OCI-LY7 (cell line): ENCODE measurements around the gene LBR. TPM values are rescaled to one million over a fixed set of nuclear protein-coding genes. Genes with fewer than 3 reads are reported as not detected.

Experiments
- BruUV-seq: library from RNA; stranded (reverse); fragments of 400-500 nt; replicated peaks from 2 replicates; lab custom pipeline; 2021; lab: Mats Ljungman, UMichigan
- CTCF ChIA-PET: fragments of 300-600 bp; sonication (Branson Sonifier 250); formaldehyde crosslinking; loops from one replicate; lab custom pipeline; 2022; ENCODE audit warnings: antibody characterized with exemption; ENCODE audit not compliant: unreplicated experiment; lab: Charles Lee
- POLR2A ChIA-PET: fragments of 300-600 bp; sonication (Branson Sonifier 250); formaldehyde crosslinking; loops from one replicate; lab custom pipeline; 2022; ENCODE audit warnings: antibody characterized with exemption; lab: Charles Lee
- DNase-seq: peaks from one replicate; pipeline ENCODE4 v3.0.0-alpha.2; 2015; ENCODE audit warnings: low spot score
- H2AFZ ChIP-seq: fragments of 200-600 bp; sonication (generic), shearing (Covaris generic); 2 replicates; pipeline ENCODE4 v1.6.1; 2014; ENCODE audit warnings: mild to moderate bottlenecking, antibody characterized with exemption, low read length, moderate library complexity
- H3K27ac ChIP-seq: fragments of 200-600 bp; sonication (generic); 2 replicates; pipeline ENCODE4 v1.5.1; 2014; ENCODE audit warnings: mixed run types, low read depth, mild to moderate bottlenecking, moderate library complexity, low read length, inconsistent platforms; ENCODE audit not compliant: poor library complexity, severe bottlenecking
- H3K36me3 ChIP-seq: fragments of 200-600 bp; sonication (generic); 2 replicates; pipeline ENCODE4 v1.6.1; 2014; ENCODE audit warnings: mild to moderate bottlenecking, antibody characterized with exemption, low read length, moderate library complexity, mixed read lengths; ENCODE audit not compliant: insufficient read depth
- H3K4me1 ChIP-seq: fragments of 200-600 bp; sonication (generic); 2 replicates; pipeline ENCODE4 v1.5.1; 2014; ENCODE audit warnings: mild to moderate bottlenecking, low read length; ENCODE audit not compliant: insufficient read depth, poor library complexity, severe bottlenecking
- H3K4me2 ChIP-seq: fragments of 200-600 bp; sonication (generic); 2 replicates; pipeline ENCODE4 v1.6.1; 2014; ENCODE audit warnings: mild to moderate bottlenecking, low read length
- H3K4me3 ChIP-seq: fragments of 200-600 bp; sonication (generic); 2 replicates; pipeline ENCODE4 v1.5.1; 2014; ENCODE audit warnings: mild to moderate bottlenecking, low read depth, low read length; ENCODE audit not compliant: poor library complexity, severe bottlenecking
- H3K79me2 ChIP-seq: fragments of 200-600 bp; sonication (generic); 2 replicates; pipeline ENCODE4 v1.6.1; 2016; ENCODE audit warnings: low read depth, mild to moderate bottlenecking, low read length, moderate library complexity, mixed read lengths; ENCODE audit not compliant: insufficient read depth
- H3K9me2 ChIP-seq: fragments of 200-600 bp; sonication (generic); 2 replicates; pipeline ENCODE4 v1.6.1; 2016; ENCODE audit warnings: mild to moderate bottlenecking, low read length, mixed read lengths; ENCODE audit not compliant: insufficient read depth
- H3K9me3 ChIP-seq: fragments of 200-600 bp; sonication (generic); 2 replicates; pipeline ENCODE4 v1.6.1; 2014; ENCODE audit warnings: mild to moderate bottlenecking, mixed run types, low read length, mixed read lengths
- H4K20me1 ChIP-seq: fragments of 200-600 bp; sonication (generic); 2 replicates; pipeline ENCODE4 v1.6.1; 2014; ENCODE audit warnings: mild to moderate bottlenecking, antibody characterized with exemption, low read length, moderate library complexity, mixed read lengths; ENCODE audit not compliant: insufficient read depth
- EZH2phosphoT487 ChIP-seq: fragments of 200-600 bp; sonication (generic); IDR thresholded peaks from 2 replicates; pipeline ENCODE4 v1.6.1; 2018; ENCODE audit warnings: low read depth, borderline replicate concordance, mild to moderate bottlenecking, mixed run types, antibody characterized with exemption, low read length, moderate library complexity, mixed read lengths
- intact Hi-C: fragments of 100-400 bp; cut with micrococcal nuclease; formaldehyde crosslinking; loops from one replicate; pipeline ENCODE4 v1.10.0; 2022; ENCODE audit not compliant: unreplicated experiment
- total RNA-seq, 2 experiments: library from RNA; depleted of rRNA in 1 of 2; stranded (reverse); fragments of >200 nt in 1 of 2; shearing (Covaris generic) in 1 of 2; gene quantifications; 2 replicates each; pipeline ENCODE4 v1.2.3, GENCODE V29; 2014 to 2022
- TF ChIP-seq, protein P1 (sequence below): fragments of 200-600 bp; sonication (generic); conservative IDR thresholded peaks from 2 replicates; pipeline ENCODE4 v1.5.1; 2014; ENCODE audit warnings: mild to moderate bottlenecking, antibody characterized with exemption, low read length, moderate library complexity, mixed read lengths

Gene LBR
- total RNA-seq, 2 experiments from 2014 or later = 117 to 288 TPM

DNA sequence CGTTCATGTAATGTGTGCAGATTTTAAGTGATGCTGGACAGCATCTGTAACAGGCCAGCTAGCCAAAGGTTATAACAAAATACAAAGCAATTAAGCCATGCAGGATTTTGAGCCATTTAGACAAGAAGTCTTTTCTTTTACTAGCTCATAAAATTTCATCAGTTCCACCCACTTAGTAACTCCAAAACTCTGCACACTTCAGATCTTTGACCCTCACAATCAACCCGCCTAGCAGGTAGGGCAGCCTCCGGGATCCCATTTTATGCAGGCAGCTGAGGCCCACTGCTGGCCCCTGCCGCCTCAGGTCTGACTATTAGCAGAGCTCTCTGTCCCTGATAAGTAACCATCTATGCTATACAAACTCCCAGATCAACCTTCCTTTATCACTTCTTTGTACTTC lies 9.2 kb downstream of the LBR start:
- TF ChIP-seq, protein P1, sequence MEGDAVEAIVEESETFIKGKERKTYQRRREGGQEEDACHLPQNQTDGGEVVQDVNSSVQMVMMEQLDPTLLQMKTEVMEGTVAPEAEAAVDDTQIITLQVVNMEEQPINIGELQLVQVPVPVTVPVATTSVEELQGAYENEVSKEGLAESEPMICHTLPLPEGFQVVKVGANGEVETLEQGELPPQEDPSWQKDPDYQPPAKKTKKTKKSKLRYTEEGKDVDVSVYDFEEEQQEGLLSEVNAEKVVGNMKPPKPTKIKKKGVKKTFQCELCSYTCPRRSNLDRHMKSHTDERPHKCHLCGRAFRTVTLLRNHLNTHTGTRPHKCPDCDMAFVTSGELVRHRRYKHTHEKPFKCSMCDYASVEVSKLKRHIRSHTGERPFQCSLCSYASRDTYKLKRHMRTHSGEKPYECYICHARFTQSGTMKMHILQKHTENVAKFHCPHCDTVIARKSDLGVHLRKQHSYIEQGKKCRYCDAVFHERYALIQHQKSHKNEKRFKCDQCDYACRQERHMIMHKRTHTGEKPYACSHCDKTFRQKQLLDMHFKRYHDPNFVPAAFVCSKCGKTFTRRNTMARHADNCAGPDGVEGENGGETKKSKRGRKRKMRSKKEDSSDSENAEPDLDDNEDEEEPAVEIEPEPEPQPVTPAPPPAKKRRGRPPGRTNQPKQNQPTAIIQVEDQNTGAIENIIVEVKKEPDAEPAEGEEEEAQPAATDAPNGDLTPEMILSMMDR = no peak
- no peak for TF ChIP-seq EZH2phosphoT487
- no peak for DNase-seq
- Histone ChIP-seq H3K79me2 (peaks cover 97% of the 10 kb centered on the region), H3K4me1 (peaks cover 11% of the 10 kb centered on the region), H3K9me3 (no peaks in the 10 kb centered on the region), H3K4me2 (no peak overlapping the region), H3K4me3 (no peak overlapping the region), H4K20me1 (peaks cover 25% of the 10 kb centered on the region), H3K36me3 (peaks cover 100% of the 10 kb centered on the region), H2AFZ (no peak overlapping the region), H3K9me2 (no peaks in the 10 kb centered on the region), H3K27ac (no peak overlapping the region)
- ChIA-PET POLR2A (interaction anchor here (0.7 to 1.4 kb wide), 7 partner anchors 8 to 1101 kb away, joined by 3 to 7 read pairs (median 3); no protein-coding TSS in a partner anchor), CTCF (interaction anchor here (0.5 kb wide), 1 partner anchor 358 kb away, joined by 3 read pairs; no protein-coding TSS in a partner anchor)
- intact Hi-C loops = no loop called here
- BruUV-seq = no TSS peak

DNA sequence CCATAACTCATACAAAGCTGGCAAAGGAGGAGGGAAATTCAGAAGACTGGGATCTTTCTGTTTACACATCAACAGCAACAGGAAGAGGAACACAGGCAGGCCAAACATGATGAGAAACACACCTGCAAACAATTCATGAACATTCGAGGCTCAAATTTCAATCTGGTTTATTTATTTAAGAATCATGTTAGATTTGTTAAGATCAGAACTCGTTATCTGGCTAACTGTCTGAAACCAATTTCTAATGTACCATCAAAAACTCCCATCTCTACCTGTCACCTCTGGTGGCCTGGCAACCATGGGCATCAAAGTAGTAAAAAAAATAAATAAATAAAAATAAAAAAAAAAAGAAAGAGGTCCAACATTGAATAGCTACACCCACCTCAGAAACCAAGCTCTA lies 9.8 kb downstream of the LBR start:
- H3K79me2 ChIP-seq = peaks cover 97% of the 10 kb centered on the region
- DNase-seq = no peak
- H3K9me2 ChIP-seq = no peaks in the 10 kb centered on the region
- no peaks in the 10 kb centered on the region for H3K9me3 ChIP-seq
- no peak for TF ChIP-seq EZH2phosphoT487
- TF ChIP-seq, protein P1 = no peak
- H4K20me1 ChIP-seq = peaks cover 21% of the 10 kb centered on the region
- ChIA-PET CTCF (interaction anchor here (0.5 kb wide), 1 partner anchor 359 kb away, joined by 3 read pairs; no protein-coding TSS in a partner anchor), POLR2A (interaction anchor here (0.7 to 1.4 kb wide), 7 partner anchors 8 to 1102 kb away, joined by 3 to 7 read pairs (median 3); no protein-coding TSS in a partner anchor)
- peaks cover 6% of the 10 kb centered on the region for H3K4me1 ChIP-seq
- H2AFZ ChIP-seq = no peak overlapping the region
- intact Hi-C loops = no loop called here
- H3K4me2 ChIP-seq = no peak overlapping the region
- peaks cover 100% of the 10 kb centered on the region for H3K36me3 ChIP-seq
- H3K27ac ChIP-seq = no peak overlapping the region
- BruUV-seq = no TSS peak
- no peak overlapping the region for H3K4me3 ChIP-seq
